HG02763 (cell line): ENCODE measurements around the gene PTPRN2.

Source experiments
- ATAC-seq: cut with Tn5 transposase; IDR thresholded peaks from one replicate; pipeline ENCODE4 v1.9.1; 2021; ENCODE audit warnings: mild to moderate bottlenecking, moderate library complexity; ENCODE audit not compliant: unreplicated experiment

The PTPRN2 gene

GRCh38 chr7:158558816-158559215 lies 28.8 kb downstream of the PTPRN2 start:
- ATAC-seq = no peak

DNA sequence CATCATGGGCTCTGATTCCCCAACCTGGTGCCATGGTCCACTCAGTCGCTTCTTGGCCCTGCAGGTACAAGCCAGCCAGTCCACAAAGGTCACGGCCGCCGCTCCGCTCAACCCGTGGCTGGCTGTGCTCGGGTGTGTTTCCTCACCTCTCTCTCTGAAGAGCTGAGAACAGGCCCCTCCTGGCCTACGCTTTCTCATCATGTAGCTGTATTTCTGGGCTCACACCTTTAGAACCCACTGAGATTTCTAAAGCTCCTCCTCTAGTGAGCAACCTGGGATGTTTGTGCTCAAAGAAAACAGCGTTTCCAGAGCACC lies 30.2 kb downstream of the PTPRN2 start:
- no peak for ATAC-seq

- no peak for ATAC-seq
These were observed 30.7 kb downstream of the PTPRN2 start for GRCh38 chr7:158556721-158557440.

GRCh38 chr7:158555034-158555520 lies 32.5 kb downstream of the PTPRN2 start:
- no peak for ATAC-seq

- ATAC-seq = no peak
These were observed 36.7 kb downstream of the PTPRN2 start for GRCh38 chr7:158550886-158551452.

DNA sequence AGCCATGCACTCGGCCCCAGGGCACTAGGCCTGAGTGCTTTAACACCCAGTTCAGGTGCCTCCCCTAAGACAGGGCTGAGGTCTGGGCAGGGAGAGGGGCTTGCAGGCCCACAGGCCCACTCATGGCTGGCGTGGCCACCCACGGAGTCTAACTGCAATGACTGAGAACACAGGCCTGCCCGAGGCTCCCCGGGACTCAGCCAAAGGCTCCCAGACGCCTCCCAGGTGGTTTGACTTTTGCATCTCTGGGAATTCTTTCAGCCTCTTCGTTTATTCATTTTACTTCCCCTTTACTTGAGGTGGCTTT lies 37.3 kb downstream of the PTPRN2 start:
- ATAC-seq = no peak

- ATAC-seq = no peak
These were observed 37.8 kb downstream of the PTPRN2 start for GRCh38 chr7:158549616-158550393.

DNA sequence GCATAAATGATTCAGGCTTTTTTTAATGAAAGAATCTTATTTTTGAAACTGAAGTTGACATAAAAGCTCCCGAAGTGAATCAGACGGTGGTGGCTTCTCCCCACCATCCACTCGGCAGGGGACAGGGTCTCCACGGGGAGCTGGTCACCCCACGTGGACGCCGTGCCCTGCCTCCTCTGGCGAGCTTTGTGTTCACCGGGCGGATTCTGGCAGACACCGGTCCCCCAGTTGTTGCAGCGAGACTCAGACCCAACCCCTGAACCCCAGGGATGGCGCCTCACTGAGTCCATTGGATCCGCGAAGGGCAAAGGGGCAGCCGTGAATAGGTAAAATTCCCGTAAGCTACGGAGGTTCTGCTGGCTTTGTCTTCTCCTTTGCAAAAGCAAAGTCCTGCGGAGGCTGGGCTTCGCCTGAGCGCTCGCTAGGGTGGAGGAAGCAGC lies 38.4 kb downstream of the PTPRN2 start:
- no peak for ATAC-seq

- no peak for ATAC-seq
These were observed 38.9 kb downstream of the PTPRN2 start for GRCh38 chr7:158548726-158549125.

DNA sequence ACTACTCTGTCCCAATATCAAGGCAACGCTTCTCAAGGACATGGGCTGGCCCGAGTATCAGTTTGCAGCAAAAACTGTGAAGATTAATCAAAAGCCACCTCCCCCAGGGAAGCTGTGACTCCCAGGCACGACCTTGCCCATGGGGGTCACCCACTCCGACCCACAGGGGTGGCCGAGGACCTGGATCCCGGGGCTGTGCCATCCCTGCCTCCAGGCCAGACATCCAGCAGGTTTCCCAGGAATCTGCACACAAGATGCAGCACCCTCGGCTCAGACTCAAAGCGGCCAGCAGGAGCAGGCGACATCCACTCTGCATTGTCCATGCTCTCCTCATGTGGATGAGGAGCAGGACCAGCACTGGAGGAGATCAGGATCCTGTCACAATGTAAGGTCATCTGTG lies 39.8 kb downstream of the PTPRN2 start:
- ATAC-seq = no peak

DNA sequence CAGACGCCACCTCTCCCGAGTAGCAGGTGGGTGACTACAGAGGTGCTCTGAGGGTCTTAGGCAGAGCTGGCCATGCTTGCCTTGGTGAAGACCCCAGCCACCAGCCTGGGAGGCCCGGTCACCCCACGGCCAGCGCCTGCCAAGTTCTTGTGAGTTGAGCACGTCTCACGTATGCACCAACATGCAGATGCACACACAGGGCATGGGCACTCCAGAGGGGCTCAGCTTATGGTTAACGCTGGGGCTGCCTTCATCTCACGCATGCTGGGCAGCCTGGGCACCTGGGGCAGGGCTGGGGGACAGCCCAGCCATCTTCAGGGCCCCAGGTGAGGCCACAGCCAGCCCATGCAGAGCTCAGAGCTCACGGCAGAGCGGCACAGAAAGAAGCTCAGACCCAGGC lies 41.0 kb downstream of the PTPRN2 start:
- no peak for ATAC-seq

DNA sequence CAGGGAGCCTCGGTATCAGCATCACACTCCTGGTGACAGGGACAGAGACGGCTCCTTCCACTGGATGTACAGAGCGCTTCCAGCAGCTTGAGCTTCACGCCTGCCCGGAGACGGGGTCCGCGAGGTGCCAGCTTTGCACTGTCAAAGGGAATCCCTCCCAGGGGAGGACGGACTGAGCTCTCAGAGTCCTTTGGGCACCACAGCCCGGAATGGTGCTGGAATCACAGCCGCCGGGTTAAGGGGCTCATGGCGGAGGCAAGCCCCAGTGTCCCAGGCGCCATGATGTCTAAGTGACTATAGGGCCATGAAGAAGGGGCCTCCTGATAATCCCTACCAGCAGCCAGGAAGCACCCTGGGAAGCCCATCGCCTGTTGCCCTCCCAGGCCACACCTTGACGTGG lies 41.4 kb downstream of the PTPRN2 start:
- no peak for ATAC-seq

- no peak for ATAC-seq
These were observed 42.9 kb downstream of the PTPRN2 start for GRCh38 chr7:158544708-158545107.

- no peak for ATAC-seq
These were observed 43.8 kb downstream of the PTPRN2 start for GRCh38 chr7:158543840-158544239.

DNA sequence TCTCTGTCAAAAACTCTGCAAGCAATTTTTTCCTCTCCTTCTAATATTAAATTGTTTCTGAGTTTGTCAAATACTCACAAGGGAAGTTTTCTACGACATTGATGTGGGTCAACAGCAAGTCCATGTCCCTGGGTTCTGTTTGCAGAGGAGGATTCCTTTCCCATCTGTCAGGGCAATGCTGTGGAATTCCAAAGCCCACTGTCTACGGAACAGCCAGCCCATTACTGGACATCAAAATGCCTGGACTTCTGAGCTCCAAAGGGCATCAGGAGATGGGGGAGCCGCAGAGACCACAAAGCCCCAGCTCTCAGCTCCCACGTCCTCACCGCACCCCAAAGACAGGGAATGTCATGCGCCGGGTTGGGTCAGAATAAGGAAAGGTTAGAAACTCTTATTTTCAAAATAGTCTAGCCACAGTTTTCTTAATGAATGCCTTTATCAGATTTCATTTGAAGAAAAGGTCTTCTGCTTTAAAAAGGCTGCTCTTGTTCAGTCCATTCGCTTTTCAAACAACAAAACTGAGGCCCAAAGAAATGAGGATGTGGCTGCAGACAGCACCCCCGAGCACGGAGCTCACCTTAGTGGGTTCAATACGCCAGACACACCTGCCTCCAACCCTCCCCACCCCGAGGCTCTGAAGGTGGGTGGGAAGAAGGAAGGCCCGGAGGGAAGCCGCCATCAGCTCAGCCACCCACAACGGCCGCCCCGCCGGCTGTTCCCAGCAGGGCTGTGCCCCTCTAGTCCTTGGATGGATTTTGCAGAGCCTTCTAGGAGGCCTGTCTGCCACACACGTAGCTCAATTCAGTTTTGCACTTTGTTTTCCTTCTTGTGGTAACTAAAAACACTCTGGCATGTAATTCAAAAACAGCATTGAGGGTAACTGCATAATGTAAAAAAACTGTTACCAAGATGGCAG lies 44.7 kb downstream of the PTPRN2 start:
- ATAC-seq = no peak

- ATAC-seq = no peak
These were observed 46.1 kb downstream of the PTPRN2 start for GRCh38 chr7:158541346-158542010.

GRCh38 chr7:158539711-158540146 lies 47.9 kb downstream of the PTPRN2 start:
- ATAC-seq = no peak

GRCh38 chr7:158538156-158538946 lies 49.3 kb downstream of the PTPRN2 start:
- no peak for ATAC-seq

GRCh38 chr7:158537516-158537882 lies 50.1 kb downstream of the PTPRN2 start:
- ATAC-seq = no peak
